Activated CD4-positive, CD25-positive, alpha-beta regulatory T cell treated with anti-CD3 and anti-CD28 coated beads, Interleukin-2, amount 50 U/mL, for 24 hours (primary cell): ENCODE measurements around the gene TDP2.
"Not testable (repeated sequence)": the region's sequence is repeated elsewhere in the genome, so short reads cannot be mapped to it uniquely, and the experiment has no call there.

Source experiments
- ATAC-seq, 2 donors: fragments of 150-1000 bp; cut with Tn5 transposase; one replicate each; pipeline ENCODE4 v1.10.0; 2021; ENCODE audit warnings: mild to moderate bottlenecking in 1 of 2, moderate library complexity in 1 of 2

TDP2 gene

GRCh38 chr6:24644377-24644776 lies 22.3 kb downstream of the TDP2 start:
- ATAC-seq, result no peak

GRCh38 chr6:24643920-24644319 lies 22.8 kb downstream of the TDP2 start:
- ATAC-seq, result no peak

- ATAC-seq, result no peak
These were observed 24.6 kb downstream of the TDP2 start for GRCh38 chr6:24642061-24642460.

- ATAC-seq, result not testable (repeated sequence)
These were observed 26.1 kb downstream of the TDP2 start for GRCh38 chr6:24640631-24641030.

GRCh38 chr6:24640166-24640565 lies 26.5 kb downstream of the TDP2 start:
- no peak for ATAC-seq

GRCh38 chr6:24636681-24637080 lies 30.0 kb downstream of the TDP2 start:
- no peak for ATAC-seq

- no peak for ATAC-seq
These were observed 34.1 kb downstream of the TDP2 start for GRCh38 chr6:24632573-24632972.

- ATAC-seq, result no peak
These were observed 35.0 kb downstream of the TDP2 start for GRCh38 chr6:24631671-24632070.

- no peak for ATAC-seq
These were observed 35.7 kb downstream of the TDP2 start for GRCh38 chr6:24630856-24631505.

- ATAC-seq, result no peak
These were observed 44.9 kb downstream of the TDP2 start for GRCh38 chr6:24621626-24622289.

GRCh38 chr6:24620637-24621036 lies 46.1 kb downstream of the TDP2 start:
- ATAC-seq, result no peak

- no peak for ATAC-seq
These were observed 47.0 kb downstream of the TDP2 start for GRCh38 chr6:24619661-24620060.

GRCh38 chr6:24614648-24615047 lies 52.1 kb downstream of the TDP2 start:
- ATAC-seq, result no peak

GRCh38 chr6:24614043-24614420 lies 52.7 kb downstream of the TDP2 start:
- no peak for ATAC-seq

- ATAC-seq, result no peak
These were observed 53.2 kb downstream of the TDP2 start for GRCh38 chr6:24613361-24614042.

- ATAC-seq, result no peak
These were observed 56.0 kb downstream of the TDP2 start for GRCh38 chr6:24610672-24611071.

- no peak for ATAC-seq
These were observed 59.2 kb downstream of the TDP2 start for GRCh38 chr6:24607310-24608105.

- ATAC-seq, result no peak
These were observed 60.3 kb downstream of the TDP2 start for GRCh38 chr6:24606200-24606930.

- no peak for ATAC-seq
These were observed 63.5 kb downstream of the TDP2 start for GRCh38 chr6:24603241-24603640.

GRCh38 chr6:24600903-24601302 lies 65.8 kb downstream of the TDP2 start:
- no peak for ATAC-seq
